Endothelial cell of umbilical vein (primary cell): Measurements from ENCODE around the gene ZDHHC20.

Experiments
- EZH2 ChIP-seq: IDR thresholded peaks from 2 replicates; pipeline ENCODE4 v1.6.1; 2012; ENCODE audit warnings: borderline replicate concordance, low read depth, mild to moderate bottlenecking, moderate library complexity, low read length, inconsistent platforms; ENCODE audit not compliant: severe bottlenecking
- JUN ChIP-seq: IDR thresholded peaks from 2 replicates; pipeline ENCODE4 v1.6.1; 2011; ENCODE audit warnings: borderline replicate concordance, low read depth; ENCODE audit not compliant: insufficient read length, insufficient read depth
- MYC ChIP-seq: IDR thresholded peaks from one replicate; pipeline ENCODE4 v1.6.1; 2011; ENCODE audit warnings: mild to moderate bottlenecking, low read depth, low read length
- POLR2A ChIP-seq: IDR thresholded peaks from 2 replicates; pipeline ENCODE4 v1.6.1; 2012; ENCODE audit warnings: low read depth, mild to moderate bottlenecking, control low read depth, low read length
- POLR2AphosphoS5 ChIP-seq: IDR thresholded peaks from 2 replicates; pipeline ENCODE4 v1.6.1; 2012; ENCODE audit warnings: low read depth, mild to moderate bottlenecking, control low read depth, low read length, moderate library complexity; ENCODE audit not compliant: insufficient read depth
- TF ChIP-seq, protein P1 (sequence below), 2 donors: IDR thresholded peaks; 1 replicate in 1 of 2; 2 replicates in 1 of 2; pipeline ENCODE4 v1.5.1; 2011; ENCODE audit warnings: low read length in 2 of 2, mild to moderate bottlenecking in 2 of 2, moderate library complexity in 2 of 2, control low read depth in 1 of 2, inconsistent platforms in 1 of 2, low read depth in 1 of 2; ENCODE audit not compliant: insufficient read depth in 1 of 2; ENCODE audit errors: extremely low read depth in 1 of 2

DNA sequence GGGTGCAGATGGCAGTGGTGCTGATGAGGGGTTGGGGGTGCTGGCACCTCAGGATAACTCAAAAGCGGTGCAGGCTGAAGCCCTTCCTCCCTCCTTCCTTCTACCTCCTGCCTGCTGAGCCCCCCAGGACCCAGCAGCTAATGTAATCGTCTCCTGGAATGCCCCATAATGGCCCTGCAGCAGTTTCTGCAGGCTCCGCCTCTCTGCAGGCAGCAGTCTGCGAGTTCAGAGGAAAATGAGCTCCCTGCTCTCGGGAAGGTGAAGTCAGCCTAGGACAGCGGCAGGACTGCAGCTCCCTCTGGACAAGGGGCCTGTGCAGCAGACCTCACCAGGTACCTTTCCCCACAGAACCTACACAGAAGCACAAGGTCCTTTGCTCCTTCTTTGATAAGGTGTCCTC lies 130.9 kb downstream of the ZDHHC20 start:
- TF ChIP-seq MYC (no peak), POLR2A (no peak), POLR2AphosphoS5 (no peak), JUN (no peak), EZH2 (no peak)
- TF ChIP-seq, protein P1, sequence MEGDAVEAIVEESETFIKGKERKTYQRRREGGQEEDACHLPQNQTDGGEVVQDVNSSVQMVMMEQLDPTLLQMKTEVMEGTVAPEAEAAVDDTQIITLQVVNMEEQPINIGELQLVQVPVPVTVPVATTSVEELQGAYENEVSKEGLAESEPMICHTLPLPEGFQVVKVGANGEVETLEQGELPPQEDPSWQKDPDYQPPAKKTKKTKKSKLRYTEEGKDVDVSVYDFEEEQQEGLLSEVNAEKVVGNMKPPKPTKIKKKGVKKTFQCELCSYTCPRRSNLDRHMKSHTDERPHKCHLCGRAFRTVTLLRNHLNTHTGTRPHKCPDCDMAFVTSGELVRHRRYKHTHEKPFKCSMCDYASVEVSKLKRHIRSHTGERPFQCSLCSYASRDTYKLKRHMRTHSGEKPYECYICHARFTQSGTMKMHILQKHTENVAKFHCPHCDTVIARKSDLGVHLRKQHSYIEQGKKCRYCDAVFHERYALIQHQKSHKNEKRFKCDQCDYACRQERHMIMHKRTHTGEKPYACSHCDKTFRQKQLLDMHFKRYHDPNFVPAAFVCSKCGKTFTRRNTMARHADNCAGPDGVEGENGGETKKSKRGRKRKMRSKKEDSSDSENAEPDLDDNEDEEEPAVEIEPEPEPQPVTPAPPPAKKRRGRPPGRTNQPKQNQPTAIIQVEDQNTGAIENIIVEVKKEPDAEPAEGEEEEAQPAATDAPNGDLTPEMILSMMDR (IDR thresholded peaks at IDR 0.05; ENCODE audit: extremely low read depth in 1 of 2, insufficient read depth in 1 of 2, low read depth in 1 of 2, low read length in 2 of 2) = no peak
